GM23248 (cell line): ENCODE measurements around the gene FHOD3.

ENCODE experiments used
- EZH2 ChIP-seq: fragments of 200-600 bp; sonication (generic); IDR thresholded peaks from 2 replicates; pipeline ENCODE4 v1.6.1; 2018; ENCODE audit warnings: antibody characterized with exemption, mild to moderate bottlenecking; ENCODE audit not compliant: insufficient read depth, poor library complexity, severe bottlenecking
- EZH2phosphoT487 ChIP-seq: fragments of 200-600 bp; sonication (generic); IDR thresholded peaks from 2 replicates; pipeline ENCODE4 v1.6.1; 2018; ENCODE audit warnings: antibody characterized with exemption, moderate library complexity, mild to moderate bottlenecking, low read depth; ENCODE audit not compliant: insufficient read depth

DNA sequence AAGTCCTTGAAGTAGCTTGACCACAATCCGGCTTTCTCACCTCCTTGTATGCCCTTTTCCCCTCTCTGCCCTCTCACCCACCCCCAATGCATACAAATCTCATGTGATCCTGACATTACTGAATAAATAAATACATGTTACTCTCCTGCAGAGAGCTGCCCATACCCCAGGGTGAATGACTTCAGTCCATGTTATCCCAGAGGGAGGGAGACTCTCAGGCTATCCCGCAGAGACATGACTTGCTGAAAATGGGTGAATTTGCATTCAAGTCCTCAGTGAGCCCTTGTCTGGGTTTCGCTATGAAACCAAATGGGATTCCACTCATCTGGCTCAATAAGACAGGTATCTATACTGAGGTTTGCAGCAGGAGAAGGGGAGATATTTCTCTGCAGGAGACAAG is 168.5 kb downstream of the FHOD3 start:
- no peak for TF ChIP-seq EZH2
- TF ChIP-seq EZH2phosphoT487 = no peak
